GM06990 (cell line): ENCODE measurements around the gene IGFBP4.

Experiments
- DNase-seq: peaks from one replicate; pipeline ENCODE4 v3.0.0-alpha.2; 2011; ENCODE audit not compliant: insufficient read length; ENCODE audit errors: extremely low read depth
- H3K27me3 ChIP-seq: replicated peaks from 2 replicates; pipeline ENCODE4 v1.6.0; 2011; ENCODE audit warnings: low read length; ENCODE audit not compliant: control insufficient read depth, insufficient read depth
- H3K36me3 ChIP-seq: 2 replicates; pipeline ENCODE4 v1.5.1; 2011; ENCODE audit warnings: low read length; ENCODE audit not compliant: control insufficient read depth, insufficient read depth
- H3K4me3 ChIP-seq: replicated peaks from 2 replicates; pipeline ENCODE4 v1.5.1; 2011; ENCODE audit warnings: low read depth, mild to moderate bottlenecking, control low read depth, low read length
- CTCF ChIP-seq: IDR thresholded peaks from 2 replicates; pipeline ENCODE4 v1.5.1; 2011; ENCODE audit warnings: low read length, control low read depth, mild to moderate bottlenecking, inconsistent platforms; ENCODE audit not compliant: insufficient read depth, poor library complexity, severe bottlenecking

Gene IGFBP4

GRCh38 chr17:40425741-40426140 lies 17.5 kb upstream of the IGFBP4 start:
- DNase-seq: no peak
- H3K36me3 ChIP-seq: no peaks in the 10 kb centered on the region

GRCh38 chr17:40427002-40427491 lies 16.2 kb upstream of the IGFBP4 start:
- H3K36me3 ChIP-seq: no peaks in the 10 kb centered on the region
- peak; percentile 10 for TF ChIP-seq CTCF
- DNase-seq: no peak

More at GRCh38 chr17:40425741-40426140, 17.5 kb upstream of the IGFBP4 start:
- Histone ChIP-seq H3K4me3 (no peak overlapping the region), H3K27me3 (no peaks in the 10 kb centered on the region)
- TF ChIP-seq CTCF: no peak

GRCh38 chr17:40430272-40431230 lies 12.7 kb upstream of the IGFBP4 start:
- H3K4me3 ChIP-seq: no peak overlapping the region
- H3K27me3 ChIP-seq: peaks cover 2% of the 10 kb centered on the region; the same call in 1 of the 2 replicates
- TF ChIP-seq CTCF: no peak
- H3K36me3 ChIP-seq: no peaks in the 10 kb centered on the region
- no peak for DNase-seq

More at GRCh38 chr17:40427002-40427491, 16.2 kb upstream of the IGFBP4 start:
- Histone ChIP-seq H3K27me3 (no peaks in the 10 kb centered on the region), H3K4me3 (no peak overlapping the region)

GRCh38 chr17:40431231-40431602 lies 12.0 kb upstream of the IGFBP4 start:
- TF ChIP-seq CTCF: no peak
- Histone ChIP-seq H3K4me3 (no peak overlapping the region), H3K36me3 (no peaks in the 10 kb centered on the region), H3K27me3 (peaks cover 2% of the 10 kb centered on the region; the same call in 1 of the 2 replicates)
- DNase-seq: no peak

- TF ChIP-seq CTCF: no peak
- no peak overlapping the region for H3K4me3 ChIP-seq
- DNase-seq: no peak
- H3K27me3 ChIP-seq: peaks cover 2% of the 10 kb centered on the region; the same call in 1 of the 2 replicates
- H3K36me3 ChIP-seq: no peaks in the 10 kb centered on the region
Measured at GRCh38 chr17:40432864-40433528, 10.3 kb upstream of the IGFBP4 start.
